ENCODE data around the gene HS6ST2. TPM values are rescaled to one million over a fixed set of nuclear protein-coding genes. Genes with fewer than 3 reads are reported as not detected.

Gene HS6ST2
- total and polyA plus RNA-seq, 2 donors = 1.3 to 1.8 TPM

DNA sequence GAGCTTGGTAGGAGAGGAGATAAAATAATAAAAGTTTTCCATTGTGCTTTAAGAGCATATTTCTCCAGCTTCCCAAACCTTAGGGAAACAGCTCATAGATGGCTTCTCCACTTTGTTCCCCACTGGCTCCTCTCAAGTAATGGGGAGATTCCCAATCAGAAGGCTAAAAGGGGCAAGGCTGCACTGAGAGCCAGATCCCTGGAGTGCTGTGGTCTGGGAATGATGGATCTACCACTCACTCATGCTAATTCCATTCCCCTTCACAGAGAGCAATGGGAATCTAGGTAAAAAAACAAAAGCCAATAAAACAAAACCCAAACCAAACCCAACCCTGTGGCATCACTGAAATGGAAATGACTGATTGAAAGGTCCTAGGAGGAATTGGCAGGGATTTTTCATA lies 249.9 kb downstream of the HS6ST2 start:
- Histone ChIP-seq H3K27ac (ENCODE audit: low read depth in 1 of 2, low read length in 1 of 2) (no peak overlapping the region), H3K27me3 (ENCODE audit: control insufficient read depth in 2 of 2, insufficient read depth in 1 of 2, low read length in 1 of 2) (no peaks in the 10 kb centered on the region)
- DNase-seq (ENCODE audit: low read depth in 6 of 9, low spot score in 9 of 9) = no peak

DNA sequence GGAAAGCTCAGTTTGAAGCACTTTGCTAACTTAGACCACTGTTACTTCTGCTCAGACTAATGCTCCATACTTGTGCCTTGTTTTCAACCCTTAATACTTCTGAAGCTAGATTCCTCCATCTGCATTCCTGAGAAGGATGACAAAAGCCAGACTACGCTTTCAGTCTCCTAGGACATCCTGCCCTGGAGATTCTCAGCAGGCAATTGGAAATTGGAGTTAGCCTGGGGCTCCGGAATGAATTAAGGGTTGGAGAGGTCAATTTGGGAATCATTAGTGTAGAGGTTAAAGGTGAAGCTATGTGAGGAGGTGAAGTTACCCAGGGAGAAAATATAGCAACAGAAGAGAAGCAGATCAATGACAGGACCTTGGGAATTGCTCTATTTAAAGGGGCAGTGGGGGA lies 253.7 kb downstream of the HS6ST2 start:
- 94% methylated on average over 2 of the region's 2 CpGs for WGBS
- no peak overlapping the region for H3K27ac ChIP-seq (ENCODE audit: low read depth in 1 of 2, low read length in 1 of 2)
- H3K9me3 ChIP-seq (ENCODE audit: control insufficient read depth in 2 of 2, insufficient read depth in 1 of 2, low read length in 1 of 2) = no peaks in the 10 kb centered on the region
- DNase-seq (ENCODE audit: low read depth in 6 of 9, low spot score in 9 of 9) = no peak
- no peaks in the 10 kb centered on the region for H3K36me3 ChIP-seq (ENCODE audit: control insufficient read depth in 2 of 2, insufficient read depth in 2 of 2, low read length in 1 of 2)
- H3K4me3 ChIP-seq (ENCODE audit: low read length in 2 of 2) = no peak overlapping the region
- H3K4me1 ChIP-seq (ENCODE audit: control insufficient read depth in 2 of 2, insufficient read depth in 2 of 2, low read length in 2 of 2) = no peaks in the 10 kb centered on the region
- H3K27me3 ChIP-seq (ENCODE audit: control insufficient read depth in 2 of 2, insufficient read depth in 1 of 2, low read length in 1 of 2) = no peaks in the 10 kb centered on the region

More for the DNA sequence above, 249.9 kb downstream of the HS6ST2 start:
- no peaks in the 10 kb centered on the region for H3K9me3 ChIP-seq (ENCODE audit: control insufficient read depth in 2 of 2, insufficient read depth in 1 of 2, low read length in 1 of 2)
- no peaks in the 10 kb centered on the region for H3K4me1 ChIP-seq (ENCODE audit: control insufficient read depth in 2 of 2, insufficient read depth in 2 of 2, low read length in 2 of 2)
- H3K4me3 ChIP-seq (ENCODE audit: low read length in 2 of 2) = no peak overlapping the region
- H3K36me3 ChIP-seq (ENCODE audit: control insufficient read depth in 2 of 2, insufficient read depth in 2 of 2, low read length in 1 of 2) = no peaks in the 10 kb centered on the region

DNA sequence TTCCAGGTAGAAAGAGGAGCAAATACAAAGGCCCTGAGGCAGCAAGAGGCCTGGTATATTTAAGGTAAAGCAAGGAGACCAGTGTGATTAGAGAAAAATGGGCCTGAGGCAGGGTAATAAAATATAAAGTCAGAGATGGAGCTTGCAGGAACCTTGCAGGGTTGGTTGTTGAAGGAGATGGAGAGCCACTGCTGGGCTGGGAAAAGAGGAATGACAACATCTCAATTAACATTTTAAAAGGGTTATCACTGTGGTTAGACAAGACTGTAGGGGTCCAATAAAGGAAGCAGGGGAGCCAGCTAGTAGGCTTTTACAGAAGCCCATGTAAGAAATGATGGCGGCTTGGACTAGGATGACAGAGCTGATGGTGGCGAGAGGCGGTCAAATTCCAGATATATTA lies 264.0 kb downstream of the HS6ST2 start:
- H3K27ac ChIP-seq (ENCODE audit: low read depth in 1 of 2, low read length in 1 of 2) = no peak overlapping the region
- H3K27me3 ChIP-seq (ENCODE audit: control insufficient read depth in 2 of 2, insufficient read depth in 1 of 2, low read length in 1 of 2) = no peaks in the 10 kb centered on the region
- no peaks in the 10 kb centered on the region for H3K36me3 ChIP-seq (ENCODE audit: control insufficient read depth in 2 of 2, insufficient read depth in 2 of 2, low read length in 1 of 2)
- 97% methylated on average over 3 of the region's 3 CpGs for WGBS
- no peak for DNase-seq (ENCODE audit: low read depth in 6 of 9, low spot score in 9 of 9)
- no peaks in the 10 kb centered on the region for H3K4me1 ChIP-seq (ENCODE audit: control insufficient read depth in 2 of 2, insufficient read depth in 2 of 2, low read length in 2 of 2)
- no peak overlapping the region for H3K4me3 ChIP-seq (ENCODE audit: low read length in 2 of 2)
- no peaks in the 10 kb centered on the region for H3K9me3 ChIP-seq (ENCODE audit: control insufficient read depth in 2 of 2, insufficient read depth in 1 of 2, low read length in 1 of 2)

DNA sequence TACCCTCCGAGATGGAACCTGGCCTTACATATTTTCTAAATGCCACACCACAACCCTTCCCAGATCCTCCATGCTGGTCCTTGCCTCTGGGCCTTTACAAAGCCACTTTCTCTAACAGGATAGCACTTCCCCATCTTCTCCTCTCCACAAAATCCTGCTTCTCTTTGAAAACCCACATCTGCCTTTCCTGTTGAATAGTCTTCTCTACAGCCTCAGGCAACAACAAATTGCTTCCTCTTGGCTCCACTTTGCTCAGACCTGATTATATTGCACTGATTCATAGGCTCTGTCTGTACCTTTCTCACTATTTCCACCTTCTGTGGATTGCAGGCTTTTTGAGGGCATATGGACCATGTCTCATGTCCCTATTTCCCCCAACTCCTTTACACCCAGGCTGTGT lies 265.9 kb downstream of the HS6ST2 start:
- no peak for DNase-seq (ENCODE audit: low read depth in 6 of 9, low spot score in 9 of 9)
- 94% methylated on average over 1 of the region's 1 CpG for WGBS
- no peak overlapping the region for H3K4me3 ChIP-seq (ENCODE audit: low read length in 2 of 2)
- no peaks in the 10 kb centered on the region for H3K4me1 ChIP-seq (ENCODE audit: control insufficient read depth in 2 of 2, insufficient read depth in 2 of 2, low read length in 2 of 2)
- no peaks in the 10 kb centered on the region for H3K27me3 ChIP-seq (ENCODE audit: control insufficient read depth in 2 of 2, insufficient read depth in 1 of 2, low read length in 1 of 2)
- H3K9me3 ChIP-seq (ENCODE audit: control insufficient read depth in 2 of 2, insufficient read depth in 1 of 2, low read length in 1 of 2) = no peaks in the 10 kb centered on the region
- H3K36me3 ChIP-seq (ENCODE audit: control insufficient read depth in 2 of 2, insufficient read depth in 2 of 2, low read length in 1 of 2) = no peaks in the 10 kb centered on the region
- no peak overlapping the region for H3K27ac ChIP-seq (ENCODE audit: low read depth in 1 of 2, low read length in 1 of 2)

DNA sequence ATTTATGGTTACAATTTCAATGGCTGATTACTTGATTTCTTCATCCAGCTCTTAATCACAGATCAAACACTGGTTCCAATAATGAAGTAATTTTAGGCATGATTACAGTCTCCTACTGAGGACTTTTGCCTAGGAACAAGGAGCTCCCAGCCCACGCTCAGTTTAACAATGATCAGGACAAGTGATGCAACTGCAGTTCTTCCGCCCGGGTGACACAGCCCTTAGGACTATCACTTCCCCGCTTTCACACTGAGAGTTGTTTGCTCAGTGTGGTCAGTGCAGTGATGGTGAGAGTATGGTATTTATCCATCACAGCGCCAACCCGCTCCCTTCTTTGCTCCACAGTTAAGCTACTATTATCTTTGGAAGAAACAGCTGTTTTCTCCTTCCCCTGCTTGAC lies 266.4 kb downstream of the HS6ST2 start:
- Histone ChIP-seq H3K4me3 (ENCODE audit: low read length in 2 of 2) (no peak overlapping the region), H3K27me3 (ENCODE audit: control insufficient read depth in 2 of 2, insufficient read depth in 1 of 2, low read length in 1 of 2) (no peaks in the 10 kb centered on the region), H3K9me3 (ENCODE audit: control insufficient read depth in 2 of 2, insufficient read depth in 1 of 2, low read length in 1 of 2) (no peaks in the 10 kb centered on the region), H3K27ac (ENCODE audit: low read depth in 1 of 2, low read length in 1 of 2) (no peak overlapping the region), H3K4me1 (ENCODE audit: control insufficient read depth in 2 of 2, insufficient read depth in 2 of 2, low read length in 2 of 2) (no peaks in the 10 kb centered on the region), H3K36me3 (ENCODE audit: control insufficient read depth in 2 of 2, insufficient read depth in 2 of 2, low read length in 1 of 2) (no peaks in the 10 kb centered on the region)
- WGBS = 92% methylated on average over 6 of the region's 6 CpGs
- no peak for DNase-seq (ENCODE audit: low read depth in 6 of 9, low spot score in 9 of 9)

DNA sequence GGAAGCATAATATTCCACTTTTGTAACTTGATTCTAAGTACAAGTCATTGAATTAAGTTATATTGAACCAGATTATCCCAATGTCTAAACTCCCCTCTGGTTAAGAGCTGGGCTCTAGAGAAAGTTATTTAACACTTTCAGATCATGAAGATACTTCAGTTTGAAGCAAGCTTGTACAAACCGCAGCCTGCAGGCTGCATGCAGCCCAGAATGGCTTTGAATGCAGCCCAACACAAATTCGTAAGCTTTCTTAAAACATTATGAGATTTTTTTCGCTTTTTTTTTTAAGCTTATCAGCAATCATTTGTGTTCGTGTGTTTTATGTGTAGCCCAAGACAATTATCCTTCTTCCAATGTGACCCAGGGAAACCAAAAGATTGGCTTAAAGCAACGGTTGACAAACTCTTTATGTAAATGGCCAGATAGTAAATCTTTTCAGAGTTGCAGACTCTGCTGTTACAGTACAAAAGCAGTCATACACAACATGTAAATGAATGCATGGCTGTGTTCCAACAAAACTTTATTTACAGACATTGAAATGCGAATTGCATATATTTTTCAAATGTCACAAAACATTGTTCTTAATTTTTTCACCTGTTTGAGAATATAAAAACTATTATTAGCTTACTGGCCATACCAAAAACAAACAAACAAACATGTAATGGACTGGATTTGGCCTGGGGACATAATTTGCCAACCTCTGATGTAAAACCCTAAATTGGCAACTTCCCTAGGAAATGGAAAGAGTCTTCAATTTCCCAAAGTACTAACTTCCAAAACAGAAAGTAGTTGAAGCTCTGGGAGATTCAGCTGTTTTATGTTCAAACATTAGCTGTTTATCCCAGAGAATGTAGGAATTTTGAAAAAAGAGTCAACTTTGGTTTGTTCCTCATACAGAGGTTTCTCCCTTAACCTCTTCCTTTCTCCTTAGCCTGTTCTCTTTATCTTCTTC lies 268.5 kb downstream of the HS6ST2 start:
- Histone ChIP-seq H3K9me3 (ENCODE audit: control insufficient read depth in 2 of 2, insufficient read depth in 1 of 2, low read length in 1 of 2) (no peaks in the 10 kb centered on the region), H3K36me3 (ENCODE audit: control insufficient read depth in 2 of 2, insufficient read depth in 2 of 2, low read length in 1 of 2) (no peaks in the 10 kb centered on the region), H3K4me1 (ENCODE audit: control insufficient read depth in 2 of 2, insufficient read depth in 2 of 2, low read length in 2 of 2) (no peaks in the 10 kb centered on the region), H3K4me3 (ENCODE audit: low read length in 2 of 2) (no peak overlapping the region), H3K27me3 (ENCODE audit: control insufficient read depth in 2 of 2, insufficient read depth in 1 of 2, low read length in 1 of 2) (no peaks in the 10 kb centered on the region), H3K27ac (ENCODE audit: low read depth in 1 of 2, low read length in 1 of 2) (no peak overlapping the region)
- 95% methylated on average over 6 of the region's 6 CpGs for WGBS
- DNase-seq (ENCODE audit: low read depth in 6 of 9, low spot score in 9 of 9) = no peak

DNA sequence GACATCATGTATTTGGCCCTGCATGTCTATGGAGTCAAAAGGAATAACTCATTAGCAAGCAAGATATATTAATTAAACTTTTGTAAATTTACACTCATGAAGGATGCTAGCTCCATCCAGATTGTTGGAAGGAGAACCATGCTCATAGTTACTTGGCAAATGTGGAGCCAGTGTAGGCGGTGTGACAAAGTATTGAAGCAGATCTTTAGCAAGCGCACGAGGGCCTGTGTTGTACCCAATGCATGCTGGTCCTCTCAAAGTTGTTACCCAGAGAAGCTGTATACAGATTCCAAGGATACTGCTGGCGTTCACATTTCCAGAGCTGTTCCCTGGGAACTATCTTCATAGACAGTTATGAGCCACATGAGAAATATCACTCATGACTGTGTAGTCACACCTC lies 273.2 kb downstream of the HS6ST2 start:
- Histone ChIP-seq H3K36me3 (ENCODE audit: control insufficient read depth in 2 of 2, insufficient read depth in 2 of 2, low read length in 1 of 2) (no peaks in the 10 kb centered on the region), H3K27ac (ENCODE audit: low read depth in 1 of 2, low read length in 1 of 2) (no peak overlapping the region), H3K27me3 (ENCODE audit: control insufficient read depth in 2 of 2, insufficient read depth in 1 of 2, low read length in 1 of 2) (no peaks in the 10 kb centered on the region), H3K4me3 (ENCODE audit: low read length in 2 of 2) (no peak overlapping the region), H3K4me1 (ENCODE audit: control insufficient read depth in 2 of 2, insufficient read depth in 2 of 2, low read length in 2 of 2) (no peaks in the 10 kb centered on the region), H3K9me3 (ENCODE audit: control insufficient read depth in 2 of 2, insufficient read depth in 1 of 2, low read length in 1 of 2) (no peaks in the 10 kb centered on the region)
- DNase-seq (ENCODE audit: low read depth in 6 of 9, low spot score in 9 of 9) = no peak
- 96% methylated on average over 4 of the region's 4 CpGs for WGBS

DNA sequence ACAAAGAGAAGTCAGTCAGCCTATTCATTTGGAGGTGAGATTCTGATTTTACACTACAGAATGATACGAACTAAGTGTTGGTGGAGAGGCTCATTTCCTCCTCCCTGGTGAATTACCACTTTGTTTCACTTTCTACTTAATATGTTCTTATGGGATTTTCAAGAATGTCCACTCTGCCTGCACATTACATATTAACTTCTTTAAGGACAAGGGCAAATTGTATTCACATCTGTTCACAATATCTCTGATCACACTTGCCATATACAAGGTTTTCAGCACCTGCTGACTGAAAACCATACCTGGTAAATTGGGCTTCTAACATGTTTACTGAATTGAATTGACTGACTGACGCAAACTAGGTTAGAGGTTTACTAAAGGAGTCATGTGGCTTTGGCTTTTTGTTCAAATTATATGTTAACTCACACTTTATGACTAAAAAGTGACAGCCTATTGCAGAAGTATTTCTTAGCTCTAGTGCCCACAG lies 281.2 kb downstream of the HS6ST2 start:
- no peak overlapping the region for H3K4me3 ChIP-seq (ENCODE audit: low read length in 2 of 2)
- no peaks in the 10 kb centered on the region for H3K27me3 ChIP-seq (ENCODE audit: control insufficient read depth in 2 of 2, insufficient read depth in 1 of 2, low read length in 1 of 2)
- H3K36me3 ChIP-seq (ENCODE audit: control insufficient read depth in 2 of 2, insufficient read depth in 2 of 2, low read length in 1 of 2) = no peaks in the 10 kb centered on the region
- no peaks in the 10 kb centered on the region for H3K9me3 ChIP-seq (ENCODE audit: control insufficient read depth in 2 of 2, insufficient read depth in 1 of 2, low read length in 1 of 2)
- WGBS = 50% methylated on average over 2 of the region's 2 CpGs
- H3K4me1 ChIP-seq (ENCODE audit: control insufficient read depth in 2 of 2, insufficient read depth in 2 of 2, low read length in 2 of 2) = no peaks in the 10 kb centered on the region
- no peak overlapping the region for H3K27ac ChIP-seq (ENCODE audit: low read depth in 1 of 2, low read length in 1 of 2)
- DNase-seq (ENCODE audit: low read depth in 6 of 9, low spot score in 9 of 9) = no peak

DNA sequence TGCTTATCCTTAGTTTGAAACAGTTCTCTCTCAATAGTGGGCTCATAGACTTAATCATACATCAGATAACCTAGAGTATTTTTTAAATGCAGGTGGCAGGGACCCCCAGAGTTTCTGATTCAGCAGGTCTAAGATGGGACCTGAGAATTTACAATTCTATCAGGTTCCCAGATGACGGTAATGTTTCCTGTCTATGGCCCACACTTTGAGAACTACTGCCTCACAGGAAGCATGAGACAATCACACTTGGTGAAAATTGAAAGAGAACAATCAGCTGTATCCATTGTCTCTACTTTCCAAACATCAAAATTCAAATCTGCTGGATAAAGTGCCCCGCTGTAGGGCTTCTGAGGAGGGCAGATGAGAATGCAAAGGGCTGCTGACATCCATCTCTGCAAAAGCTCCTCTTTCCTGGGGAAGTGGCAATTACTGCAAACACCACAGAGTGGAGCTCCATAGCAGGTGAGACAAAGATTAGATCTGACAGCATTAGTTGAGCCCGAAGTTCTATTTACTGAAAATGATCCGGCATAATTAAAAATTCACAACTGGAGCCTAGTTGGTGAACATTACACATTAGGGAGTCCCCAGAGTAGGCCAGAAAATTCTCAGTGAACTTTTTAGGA lies 281.8 kb downstream of the HS6ST2 start:
- no peak overlapping the region for H3K27ac ChIP-seq (ENCODE audit: low read depth in 1 of 2, low read length in 1 of 2)
- no peak overlapping the region for H3K4me3 ChIP-seq (ENCODE audit: low read length in 2 of 2)
- no peaks in the 10 kb centered on the region for H3K9me3 ChIP-seq (ENCODE audit: control insufficient read depth in 2 of 2, insufficient read depth in 1 of 2, low read length in 1 of 2)
- DNase-seq (ENCODE audit: low read depth in 6 of 9, low spot score in 9 of 9) = peak in 2 of 9 donors; percentile 2 to 14
- no peaks in the 10 kb centered on the region for H3K27me3 ChIP-seq (ENCODE audit: control insufficient read depth in 2 of 2, insufficient read depth in 1 of 2, low read length in 1 of 2)
- no peaks in the 10 kb centered on the region for H3K4me1 ChIP-seq (ENCODE audit: control insufficient read depth in 2 of 2, insufficient read depth in 2 of 2, low read length in 2 of 2)
- no peaks in the 10 kb centered on the region for H3K36me3 ChIP-seq (ENCODE audit: control insufficient read depth in 2 of 2, insufficient read depth in 2 of 2, low read length in 1 of 2)
- 41% methylated on average over 4 of the region's 4 CpGs for WGBS
